ENCODE data around the gene SEMA4A. TPM values are rescaled to one million over a fixed set of nuclear protein-coding genes. Genes with fewer than 3 reads are reported as not detected.

The SEMA4A gene
- total and polyA plus RNA-seq, 9 of the 15 experiments (the other 6 are each of a cell fraction or from before 2014, with no cell fraction given): 0.04 to 1.7 (median 0.45) TPM

- TF ChIP-seq RAD21 (CRISPR knock-in tag; conservative IDR thresholded peaks at IDR 0.05 in 1 of 2, IDR thresholded peaks at IDR 0.05 in 1 of 2): peak; percentile 50 to 76
- TF ChIP-seq POLR2G (IDR thresholded peaks at IDR 0.05; ENCODE audit: low read depth, low read length): peak; percentile 84
- peak; percentile 48 for TF ChIP-seq MYNN (IDR thresholded peaks at IDR 0.05)
- TF ChIP-seq MYNN (CRISPR knock-in tag; IDR thresholded peaks at IDR 0.05): no peak
- TF ChIP-seq NONO (IDR thresholded peaks at IDR 0.05; ENCODE audit: low read depth in 2 of 2, low read length in 1 of 2): 0 out of 4 replicates have a peak, but pooled peaks of 1 of the 2 experiments have one; percentile 37
- peak; percentile 23; the same call in 1 of the 2 replicates for TF ChIP-seq CHD2 (IDR thresholded peaks at IDR 0.05; ENCODE audit: low read depth, low read length)
- peak; percentile 41 for TF ChIP-seq POLR2B (IDR thresholded peaks at IDR 0.05; ENCODE audit: low read depth, partially characterized antibody)
- no peak for TF ChIP-seq PTTG1 (tag; IDR thresholded peaks at IDR 0.05; ENCODE audit: low read depth)
- TF ChIP-seq MCM5 (IDR thresholded peaks at IDR 0.05; ENCODE audit: low read depth): no peak
- no peak for TF ChIP-seq ZBTB26 (CRISPR knock-in tag; IDR thresholded peaks at IDR 0.05)
- no peak for TF ChIP-seq SRSF7 (optimal IDR thresholded peaks at IDR 0.05; ENCODE audit: low read depth, low read length)
- TF ChIP-seq EGR1 (conservative IDR thresholded peaks at IDR 0.05): peak; percentile 38; the same call in 1 of the 2 replicates
- 0 out of 4 replicates have a peak, but pooled peaks of 1 of the 2 experiments have one; percentile 42 for TF ChIP-seq MAZ (CRISPR knock-in tag; conservative IDR thresholded peaks at IDR 0.05 in 1 of 2, IDR thresholded peaks at IDR 0.05 in 1 of 2)
- no peak for TF ChIP-seq ELK1 (CRISPR knock-in tag; IDR thresholded peaks at IDR 0.05)
- no peak; the same call in 1 of the 2 replicates for TF ChIP-seq MAX (CRISPR knock-in tag; IDR thresholded peaks at IDR 0.05)
- peak; percentile 60; the same call in 1 of the 2 replicates for TF ChIP-seq REST (IDR thresholded peaks at IDR 0.05; ENCODE audit: borderline replicate concordance)
- TF ChIP-seq REST (CRISPR knock-in tag; IDR thresholded peaks at IDR 0.05; ENCODE audit: low read depth): no peak
Observed at GRCh38 chr1:156140879-156141707, 12.3 kb upstream of the SEMA4A start (continued).
